Urothelium cell line (cell line): Measurements from ENCODE around the gene RAB11FIP4.

ENCODE experiments used
- DNase-seq: peaks from one replicate; pipeline ENCODE4 v3.0.0; 2011; ENCODE audit warnings: low spot score, mixed read lengths
- FAIRE-seq: peaks from 2 replicates; lab custom pipeline; 2011; peaks lifted over from hg19 to GRCh38; lab: Jason Lieb, UNC

Gene RAB11FIP4

DNA sequence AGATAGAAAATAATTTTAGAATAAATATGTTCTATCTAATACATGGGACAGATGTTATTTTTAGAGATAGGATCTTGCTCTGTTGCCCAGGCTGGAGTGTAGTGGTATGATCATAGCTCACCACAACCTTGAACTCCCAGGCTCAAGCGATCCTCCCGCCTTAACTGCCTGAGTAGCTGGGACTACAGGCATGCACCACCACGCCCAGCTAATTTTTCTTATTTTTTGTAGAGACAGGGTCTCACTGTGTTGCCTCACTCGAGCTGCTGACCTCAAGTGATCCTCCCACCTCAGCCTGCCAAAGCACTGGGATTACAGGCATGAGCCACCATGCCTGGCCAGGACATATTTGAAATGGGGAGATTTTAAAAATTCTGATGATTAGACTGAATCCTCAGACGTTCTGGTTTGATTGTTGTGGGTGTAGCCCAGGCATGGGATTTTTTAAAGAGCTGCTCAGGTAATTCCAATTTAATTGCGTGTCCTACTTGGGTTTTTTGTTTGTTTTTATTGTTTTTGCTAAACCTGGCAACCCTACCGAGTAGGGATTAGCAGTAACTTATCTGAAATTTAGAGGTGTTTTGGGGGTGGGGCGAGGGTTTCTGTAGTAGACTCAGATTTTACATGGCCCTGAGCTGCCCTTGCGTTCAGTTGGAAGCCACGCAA lies 142.9 kb downstream of the RAB11FIP4 start:
- DNase-seq (no peak), FAIRE-seq (peak; percentile 70)

DNA sequence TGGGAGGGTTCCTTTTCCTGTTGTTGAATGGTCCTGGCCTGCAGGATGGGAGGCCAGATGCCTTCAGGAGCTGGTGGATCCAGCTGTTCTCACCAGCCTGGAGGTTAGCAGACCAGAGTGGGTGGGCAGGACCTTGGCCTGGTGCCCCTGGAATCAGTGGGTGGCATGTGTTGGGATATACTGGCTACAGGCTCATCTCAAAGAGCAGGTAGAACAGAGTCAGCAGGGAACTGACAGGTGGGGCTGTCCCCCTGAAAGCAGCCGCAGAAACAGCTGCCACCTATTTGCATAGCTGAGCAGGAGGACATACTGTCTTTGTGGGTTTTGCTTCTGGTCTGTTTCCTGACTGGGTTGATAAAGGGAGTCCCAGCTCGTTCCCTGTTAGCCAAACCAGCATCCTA lies 144.1 kb downstream of the RAB11FIP4 start:
- FAIRE-seq = no peak
- DNase-seq = no peak

DNA sequence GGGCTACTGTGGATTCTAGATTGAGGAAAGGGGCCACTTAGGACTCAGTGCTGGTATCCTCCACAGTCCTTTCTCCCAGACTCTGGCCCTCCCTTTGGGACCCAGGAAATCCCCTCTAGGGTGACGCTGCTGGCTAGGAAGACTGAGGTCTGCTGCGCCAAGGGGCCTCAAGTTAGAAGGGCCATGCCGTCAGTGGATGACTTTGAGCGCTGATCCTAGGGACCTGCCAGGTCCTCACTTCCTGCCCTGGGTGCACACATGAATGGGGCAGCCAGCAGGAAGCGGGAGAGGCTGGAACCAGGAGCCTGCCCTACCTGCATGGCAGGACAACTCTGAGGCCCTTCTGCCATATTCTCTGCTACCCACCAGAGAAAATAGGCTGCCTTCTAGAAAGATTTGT lies 145.0 kb downstream of the RAB11FIP4 start:
- no peak for FAIRE-seq
- DNase-seq = no peak

DNA sequence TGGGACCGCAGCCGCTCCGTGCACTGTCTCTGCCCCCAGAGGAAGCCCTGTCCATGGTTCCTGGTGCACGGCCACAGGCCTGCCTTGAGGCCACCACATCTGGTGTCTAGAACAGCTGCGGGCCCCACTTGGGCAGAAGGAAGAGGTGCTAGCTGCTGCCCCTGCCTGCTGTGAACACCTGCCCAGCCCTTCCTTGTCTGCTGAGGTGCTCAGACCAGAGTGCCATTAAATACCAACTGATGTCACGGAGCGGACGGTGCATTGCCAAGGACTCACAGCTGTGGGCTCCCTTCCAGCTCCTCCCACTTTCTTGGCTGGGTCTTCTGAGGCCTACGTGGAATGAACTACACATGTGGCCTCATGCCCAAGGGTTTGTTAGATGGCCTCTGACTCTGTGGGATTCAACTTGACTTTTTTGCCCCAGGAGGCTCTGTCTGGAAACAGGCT lies 146.1 kb downstream of the RAB11FIP4 start:
- no peak for DNase-seq

DNA sequence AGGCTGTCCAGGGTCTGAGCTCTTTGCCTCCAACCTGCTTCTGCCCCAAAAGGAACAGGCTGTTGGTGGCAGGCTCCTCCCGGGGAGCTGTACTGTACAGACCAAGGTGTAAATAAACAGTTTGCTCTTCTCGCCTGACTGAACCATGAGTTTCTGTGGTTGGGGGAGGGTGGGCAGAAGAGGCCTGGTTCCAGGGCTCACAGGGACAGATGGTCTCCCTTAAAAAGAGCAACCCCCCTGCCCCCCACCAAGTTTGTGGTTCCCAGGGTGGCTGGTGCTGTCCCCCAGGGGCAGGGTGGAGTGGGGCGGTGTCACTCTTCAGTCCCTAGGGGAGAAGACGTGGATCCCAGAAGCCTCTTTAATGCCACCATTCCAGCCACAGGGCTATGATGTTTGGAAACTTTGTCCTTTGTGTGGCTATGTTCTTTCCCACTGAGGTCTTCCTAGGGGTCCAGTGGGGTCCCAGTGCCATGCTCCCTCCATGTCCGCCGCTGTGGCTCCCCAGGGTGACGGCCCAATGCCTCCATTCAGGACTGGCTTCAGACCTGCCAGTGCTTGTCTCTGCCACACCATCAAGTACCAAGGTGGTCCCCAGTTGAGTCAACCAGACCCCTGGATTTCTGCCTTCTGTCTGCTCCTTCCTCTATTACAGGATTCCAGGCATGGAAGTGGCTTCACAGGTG lies 146.7 kb downstream of the RAB11FIP4 start:
- FAIRE-seq (no peak), DNase-seq (no peak)

More for the DNA sequence above, 146.1 kb downstream of the RAB11FIP4 start:
- FAIRE-seq = no peak

DNA sequence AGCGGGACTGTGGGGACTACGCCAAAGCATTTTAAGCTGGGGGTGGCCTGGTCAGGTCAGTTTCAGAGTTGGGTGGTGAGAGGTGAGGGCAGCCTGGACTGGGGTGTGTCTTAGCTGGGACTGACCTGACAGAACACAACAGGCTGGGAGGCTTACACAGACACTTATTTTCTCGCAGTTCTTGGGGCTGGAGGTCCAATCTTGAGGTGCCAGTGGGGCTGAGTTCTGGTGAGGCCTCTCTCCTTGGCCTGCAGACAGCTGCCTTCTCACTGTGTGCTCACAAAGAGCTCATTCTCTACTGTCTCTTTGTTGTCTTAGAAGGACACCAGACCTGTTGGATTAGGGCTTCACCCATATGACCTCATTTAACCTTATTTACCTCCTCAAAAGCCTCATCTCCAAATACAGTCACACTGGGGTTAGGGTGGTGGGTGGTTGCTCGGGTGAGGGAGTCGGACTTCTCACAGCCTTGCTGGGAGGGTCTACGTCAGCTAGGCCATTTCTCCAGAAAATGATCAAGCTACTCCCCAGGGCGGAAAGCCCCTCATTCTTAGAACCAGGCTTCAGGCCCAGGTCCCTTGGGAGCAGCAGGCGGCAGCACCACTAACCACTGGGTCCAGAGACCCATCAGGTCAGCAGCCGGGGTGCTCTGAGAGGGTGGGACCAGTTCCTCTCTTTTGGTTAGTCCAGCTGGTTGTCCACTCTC lies 149.3 kb downstream of the RAB11FIP4 start:
- DNase-seq (no peak), FAIRE-seq (no peak)

DNA sequence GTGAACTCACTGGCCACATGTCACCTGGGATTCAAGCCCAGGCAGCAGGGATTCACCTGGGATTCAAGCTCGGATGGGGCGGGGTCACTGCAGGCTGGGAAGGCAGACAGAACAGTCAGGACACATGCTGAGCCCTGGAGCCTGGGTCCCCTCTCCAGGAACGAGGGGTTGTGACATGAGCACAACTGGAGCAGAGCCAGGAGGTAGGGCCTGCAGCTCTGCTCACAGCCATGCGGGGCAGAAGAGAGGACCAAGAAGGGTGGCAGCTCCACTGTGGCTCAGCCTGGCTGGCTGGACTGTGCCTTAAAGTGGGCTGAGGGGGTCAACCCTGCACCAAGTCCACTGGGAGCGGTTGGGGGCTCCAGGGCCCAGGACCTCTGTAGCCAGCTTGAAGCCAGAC lies 150.1 kb downstream of the RAB11FIP4 start:
- no peak for FAIRE-seq
- DNase-seq = no peak

DNA sequence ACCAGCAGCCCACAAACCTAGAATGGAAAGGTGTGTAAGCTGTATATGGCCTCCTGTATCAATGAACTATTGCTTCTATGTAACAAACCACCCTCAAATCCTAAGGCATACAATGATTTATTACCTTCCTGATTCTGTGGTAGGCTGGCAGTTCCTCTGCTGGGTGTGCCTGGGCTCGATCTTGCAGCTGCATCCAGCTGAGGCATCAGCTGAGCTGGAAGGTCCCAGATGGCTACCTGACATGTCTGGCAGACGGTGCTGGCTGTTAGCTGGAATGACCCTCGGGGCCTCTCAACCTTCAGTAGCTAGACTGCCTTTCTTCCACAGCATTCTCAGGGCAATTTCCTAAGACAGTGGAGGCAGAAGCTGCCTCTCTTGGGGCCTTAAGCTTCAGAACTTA lies 152.7 kb downstream of the RAB11FIP4 start:
- FAIRE-seq (no peak), DNase-seq (no peak)

DNA sequence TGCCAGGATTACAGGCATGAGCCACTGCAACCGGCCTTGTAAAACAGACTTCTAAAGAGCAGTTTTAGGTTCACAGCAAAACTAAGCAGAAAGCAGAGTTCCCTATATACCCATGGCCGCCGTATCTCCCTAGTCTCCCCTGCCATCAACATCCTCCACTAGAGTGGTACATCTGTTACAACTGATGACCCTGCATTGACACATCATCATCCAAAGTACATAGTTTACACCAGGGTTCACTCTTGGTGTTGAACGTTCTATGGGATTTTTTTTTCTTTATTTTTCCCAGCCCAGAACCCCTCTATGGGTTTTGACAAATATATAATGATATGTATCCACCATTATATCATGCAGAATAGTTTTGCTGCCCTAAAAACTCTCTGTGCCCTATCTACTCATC lies 155.2 kb downstream of the RAB11FIP4 start:
- DNase-seq (no peak), FAIRE-seq (no peak)

DNA sequence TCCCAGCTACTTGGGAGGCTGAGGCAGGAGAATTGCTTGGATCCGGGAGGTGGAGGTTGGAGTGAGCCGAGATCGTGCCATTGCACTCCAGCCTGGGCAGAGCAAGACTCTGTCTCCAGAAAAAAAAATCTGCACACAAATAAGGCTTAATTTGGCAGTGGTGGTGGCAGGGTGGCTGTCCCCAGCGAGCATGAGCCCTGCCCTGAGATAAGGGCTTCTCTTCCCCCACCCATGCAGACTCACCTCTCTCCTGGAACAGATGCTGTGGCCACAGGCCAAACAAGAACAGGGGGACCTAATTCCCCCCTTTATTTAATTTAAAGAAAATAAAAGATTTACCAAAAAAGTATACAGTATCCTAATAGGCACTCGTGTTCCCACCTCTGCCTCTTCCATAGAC lies 157.2 kb downstream of the RAB11FIP4 start:
- DNase-seq (no peak), FAIRE-seq (no peak)

DNA sequence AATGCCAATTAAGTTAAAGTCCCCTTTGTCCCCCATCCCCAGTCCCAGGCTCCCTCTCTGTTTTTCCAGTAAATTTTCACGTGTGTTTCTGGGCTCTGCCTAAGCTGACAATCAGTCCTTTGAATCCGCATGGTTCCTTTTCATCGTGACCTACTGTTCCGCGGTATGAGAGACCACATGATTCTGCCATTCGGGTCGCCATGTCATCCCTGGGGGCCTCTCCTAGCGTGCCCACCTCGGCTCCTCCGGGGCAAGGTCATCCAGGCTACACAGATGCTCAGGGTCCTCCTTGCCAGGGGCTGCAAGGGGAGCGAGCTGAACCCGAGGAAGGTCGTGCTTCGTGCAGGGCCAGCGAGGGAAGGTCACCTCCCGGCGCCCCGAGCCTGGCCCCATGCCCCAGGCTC lies 157.6 kb downstream of the RAB11FIP4 start:
- DNase-seq = no peak
- no peak for FAIRE-seq

DNA sequence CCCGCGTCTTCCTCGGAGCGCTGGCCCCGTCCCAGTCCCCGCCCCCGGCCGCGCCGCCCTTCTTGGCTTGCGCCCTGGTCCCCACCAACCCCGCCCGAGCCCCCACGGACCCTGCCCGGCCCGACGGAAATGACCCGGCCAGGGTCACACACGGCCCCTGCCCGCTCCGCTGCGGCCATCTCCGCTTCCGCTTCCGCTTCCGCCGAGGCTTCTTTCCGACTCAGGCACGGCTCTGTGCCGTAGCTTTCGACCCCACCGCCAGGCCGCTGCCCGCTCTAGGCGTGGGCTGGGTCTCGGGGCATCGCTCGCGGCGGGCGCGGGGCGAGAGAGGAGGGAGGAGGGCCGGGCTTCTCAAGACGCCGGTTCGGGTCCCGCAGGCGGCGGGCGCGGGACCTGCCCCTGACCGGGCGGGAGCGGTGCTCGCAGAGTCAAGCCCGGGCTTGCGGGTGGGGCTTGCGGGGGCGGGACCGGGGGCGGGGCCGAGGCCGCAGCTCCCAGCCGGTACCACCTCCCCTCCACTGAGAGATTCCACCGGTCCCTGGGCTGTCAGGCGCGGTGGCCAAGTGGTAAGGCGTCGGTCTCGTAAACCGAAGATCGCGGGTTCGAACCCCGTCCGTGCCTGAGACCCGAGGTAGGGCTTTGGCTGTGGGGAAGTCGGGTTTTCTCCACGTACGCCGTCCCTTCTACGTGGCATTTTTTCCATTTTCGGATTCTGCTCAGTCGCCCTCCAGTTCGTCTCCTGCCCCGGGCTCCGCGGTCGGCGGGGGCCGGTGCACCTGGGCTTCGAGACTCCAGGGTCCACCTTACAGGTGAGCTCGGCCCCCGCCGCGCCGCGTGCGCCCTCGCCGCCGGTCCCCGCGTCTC lies 158.3 kb downstream of the RAB11FIP4 start:
- FAIRE-seq (peak; percentile 96), DNase-seq (peak; percentile 96)

DNA sequence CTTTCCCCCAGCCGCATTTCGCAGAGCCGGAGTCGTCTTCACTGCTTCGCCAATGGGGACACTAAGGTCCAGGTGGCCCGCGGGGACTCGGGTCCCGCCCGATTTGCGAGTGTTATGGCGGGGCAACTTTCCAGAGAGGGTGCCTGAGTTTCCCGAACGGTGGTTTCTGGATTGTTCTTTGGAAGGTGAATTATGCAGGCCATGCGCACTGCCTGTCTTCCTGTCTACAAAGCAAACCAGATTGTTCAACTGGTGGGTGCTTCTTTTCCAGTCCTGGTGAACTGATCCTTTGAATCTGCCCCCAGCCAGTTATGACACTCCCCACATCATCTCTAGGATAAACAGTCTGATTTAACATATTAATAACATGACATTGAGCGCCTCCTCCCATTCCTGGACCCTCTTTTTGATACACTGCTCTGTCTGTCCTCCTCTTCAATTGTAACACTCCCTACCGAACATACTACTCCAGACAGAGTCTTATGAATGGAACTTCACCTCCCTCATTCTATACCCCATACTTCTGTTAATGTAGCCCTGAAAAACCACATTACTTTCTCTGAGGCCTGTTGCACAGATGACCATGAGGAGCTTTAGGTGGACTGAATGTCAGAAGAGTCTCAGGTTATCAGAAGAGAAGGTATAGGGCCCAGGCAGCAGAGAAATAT lies 159.0 kb downstream of the RAB11FIP4 start:
- peak; percentile 32 for DNase-seq
- FAIRE-seq = no peak

DNA sequence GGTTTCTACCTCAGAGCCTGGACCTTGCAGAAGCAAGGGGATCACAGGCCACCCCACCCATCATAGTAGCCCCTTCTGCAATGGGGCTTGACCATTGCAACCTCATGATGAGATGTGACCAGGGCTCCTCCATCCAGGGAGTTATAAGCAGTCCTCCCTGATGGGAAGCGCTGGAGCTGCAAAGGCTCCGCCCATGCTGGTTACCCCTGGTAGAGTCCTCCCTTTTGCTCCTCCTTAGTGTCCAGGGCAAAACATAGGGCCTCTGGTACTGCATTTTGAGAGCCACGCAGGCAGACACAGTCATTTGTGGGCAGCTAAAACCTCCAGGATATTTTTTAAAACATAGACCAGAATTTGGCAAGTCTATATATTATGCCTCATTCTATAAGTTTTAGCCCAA lies 161.1 kb downstream of the RAB11FIP4 start:
- DNase-seq (no peak), FAIRE-seq (no peak)

DNA sequence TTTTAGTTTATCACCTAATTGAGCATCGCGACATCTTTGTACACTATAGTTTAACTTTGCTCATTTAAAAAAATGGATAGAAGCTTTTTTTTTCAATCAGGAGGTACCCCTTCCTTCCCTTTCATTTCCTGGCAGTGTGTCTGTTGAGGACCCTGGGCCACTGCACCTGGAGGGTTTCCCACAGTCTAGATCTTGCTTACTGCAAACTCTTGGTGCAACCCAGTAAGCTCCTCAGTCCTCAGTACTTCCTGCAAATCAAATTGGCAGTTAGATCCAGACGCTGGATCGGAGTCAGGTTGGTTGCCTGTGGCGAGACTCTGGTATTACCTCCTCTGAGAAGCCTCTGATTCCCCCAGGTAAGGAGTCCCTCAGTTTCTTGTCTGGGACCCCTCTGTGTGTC lies 162.0 kb downstream of the RAB11FIP4 start:
- DNase-seq (no peak), FAIRE-seq (no peak)

DNA sequence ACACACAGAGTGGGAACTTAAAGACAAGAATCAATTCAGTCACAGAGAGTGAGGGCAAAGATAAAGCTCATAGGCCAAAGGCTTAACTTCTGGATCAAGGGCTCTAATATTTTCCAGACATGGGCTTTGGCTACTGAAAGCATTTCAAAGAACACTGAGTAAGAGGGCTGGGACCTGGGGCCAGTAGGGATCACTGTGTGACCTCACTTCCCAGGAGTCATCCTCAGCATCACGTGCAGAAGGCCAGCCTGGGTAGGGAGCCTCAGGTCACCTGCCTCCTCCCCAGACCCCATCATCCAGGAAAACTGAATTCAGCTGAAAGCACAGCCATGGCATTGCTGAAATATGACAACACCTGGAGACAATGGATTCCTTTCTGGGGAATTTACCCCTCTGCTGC lies 163.5 kb downstream of the RAB11FIP4 start:
- no peak for DNase-seq
- no peak for FAIRE-seq

DNA sequence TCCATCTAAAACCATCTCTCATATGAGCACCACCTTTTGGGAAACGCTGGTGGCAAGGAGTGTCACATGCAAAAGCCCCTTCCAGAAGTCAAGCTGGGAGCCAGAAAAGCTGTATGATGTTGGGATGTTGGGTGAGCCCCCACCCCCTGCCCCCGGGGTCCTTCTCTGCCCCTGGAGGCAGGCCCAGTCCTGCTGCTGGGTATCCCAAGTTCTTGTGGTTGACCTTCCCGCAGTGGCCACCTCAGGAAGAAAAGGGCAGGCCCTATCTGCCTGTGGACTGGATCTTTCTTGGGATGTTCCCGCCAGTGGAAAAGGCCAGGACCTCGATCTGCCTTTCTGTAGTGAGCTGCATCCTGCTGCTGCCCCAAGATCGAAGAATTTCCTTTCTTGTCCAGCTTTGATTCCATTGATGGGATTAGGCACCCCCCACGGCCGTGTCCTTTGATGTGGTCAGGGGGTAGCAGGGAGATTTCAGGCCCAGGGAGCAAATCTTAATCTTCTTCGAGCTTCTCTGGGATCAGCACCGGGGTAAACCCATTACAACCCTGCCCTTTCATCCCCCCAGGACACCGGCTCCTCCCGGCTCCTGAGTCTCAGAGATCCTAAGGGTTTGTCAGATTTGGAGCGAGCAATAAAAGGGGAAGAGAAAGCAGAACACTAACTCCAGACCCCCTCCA lies 165.6 kb downstream of the RAB11FIP4 start:
- FAIRE-seq = no peak
- no peak for DNase-seq

DNA sequence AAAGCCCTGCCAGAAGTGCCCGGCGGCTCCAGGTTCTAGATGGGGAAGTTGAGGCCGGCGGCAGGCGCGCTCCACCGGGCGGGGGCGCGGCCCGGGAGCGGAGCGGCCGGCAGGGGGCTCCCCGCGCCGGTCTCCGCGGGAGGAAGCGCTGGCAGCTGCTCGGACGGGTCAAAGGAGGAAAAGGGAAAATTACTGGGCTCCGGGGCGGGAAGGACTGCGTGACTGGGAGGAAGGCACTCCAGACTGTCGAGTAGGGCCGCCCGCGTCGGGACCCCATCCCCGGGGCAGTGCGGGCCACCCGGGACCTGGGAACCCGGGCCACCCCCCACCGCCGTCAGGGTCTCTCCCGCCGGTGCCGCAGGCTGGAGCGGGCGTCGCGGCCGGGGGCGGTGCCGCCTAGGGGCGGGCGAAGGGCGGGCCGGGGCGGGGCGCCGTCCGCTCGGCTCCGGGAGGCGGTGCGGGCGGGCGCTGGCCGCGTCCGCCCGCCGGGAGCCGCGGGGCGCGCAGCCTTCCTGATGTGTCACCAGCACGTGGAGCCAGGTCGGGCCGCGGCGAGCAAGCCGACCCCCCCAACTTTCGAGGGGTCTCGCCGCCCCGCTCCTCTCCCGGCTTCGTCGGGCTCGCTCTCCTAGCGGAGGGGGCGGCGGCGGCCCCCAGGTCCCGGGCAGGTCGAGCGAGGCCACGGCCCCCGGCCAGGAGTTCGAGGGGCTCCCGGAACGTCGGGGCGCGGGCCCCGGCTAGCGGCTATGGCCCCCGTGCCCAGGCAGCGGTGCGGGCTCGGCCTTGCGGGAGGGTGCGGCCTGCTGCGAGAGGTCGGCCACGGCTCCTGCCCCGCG lies 167.5 kb downstream of the RAB11FIP4 start:
- peak; percentile 92 for DNase-seq
- peak; percentile 13 for FAIRE-seq
